ENCODE results near the gene TSPAN15.

The TSPAN15 gene

DNA sequence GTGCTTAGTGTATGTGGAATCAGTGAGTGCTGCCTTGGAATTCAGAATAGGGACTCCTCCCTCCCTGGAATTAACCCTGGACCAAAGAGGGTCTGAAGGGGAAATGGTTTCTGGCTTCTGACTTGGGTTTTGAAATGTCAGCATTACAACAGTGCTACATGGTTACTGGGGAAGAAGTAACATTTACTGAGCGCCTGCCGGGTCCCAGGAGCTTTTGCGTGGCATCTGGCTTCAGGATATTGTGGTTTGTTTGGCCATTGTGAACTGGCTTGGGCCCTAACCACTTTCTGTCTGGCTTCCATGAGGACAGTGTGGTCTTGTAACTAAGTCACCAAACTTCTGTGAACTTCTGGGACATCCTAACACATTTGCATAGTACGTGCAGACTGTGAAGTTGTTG, 21.3 kb downstream of the TSPAN15 start (continued):
- TF ChIP-seq, protein P1, sequence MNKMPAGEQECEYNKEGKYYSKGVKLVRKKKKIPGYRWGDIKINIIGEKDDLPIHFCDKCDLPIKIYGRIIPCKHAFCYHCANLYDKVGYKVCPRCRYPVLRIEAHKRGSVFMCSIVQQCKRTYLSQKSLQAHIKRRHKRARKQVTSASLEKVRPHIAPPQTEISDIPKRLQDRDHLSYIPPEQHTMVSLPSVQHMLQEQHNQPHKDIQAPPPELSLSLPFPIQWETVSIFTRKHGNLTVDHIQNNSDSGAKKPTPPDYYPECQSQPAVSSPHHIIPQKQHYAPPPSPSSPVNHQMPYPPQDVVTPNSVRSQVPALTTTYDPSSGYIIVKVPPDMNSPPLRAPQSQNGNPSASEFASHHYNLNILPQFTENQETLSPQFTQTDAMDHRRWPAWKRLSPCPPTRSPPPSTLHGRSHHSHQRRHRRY (tag by site-specific recombination; IDR thresholded peaks at IDR 0.05): no peak
- TF ChIP-seq ZNF426 (tag by site-specific recombination; IDR thresholded peaks at IDR 0.05): no peak
- TF ChIP-seq, protein P2, sequence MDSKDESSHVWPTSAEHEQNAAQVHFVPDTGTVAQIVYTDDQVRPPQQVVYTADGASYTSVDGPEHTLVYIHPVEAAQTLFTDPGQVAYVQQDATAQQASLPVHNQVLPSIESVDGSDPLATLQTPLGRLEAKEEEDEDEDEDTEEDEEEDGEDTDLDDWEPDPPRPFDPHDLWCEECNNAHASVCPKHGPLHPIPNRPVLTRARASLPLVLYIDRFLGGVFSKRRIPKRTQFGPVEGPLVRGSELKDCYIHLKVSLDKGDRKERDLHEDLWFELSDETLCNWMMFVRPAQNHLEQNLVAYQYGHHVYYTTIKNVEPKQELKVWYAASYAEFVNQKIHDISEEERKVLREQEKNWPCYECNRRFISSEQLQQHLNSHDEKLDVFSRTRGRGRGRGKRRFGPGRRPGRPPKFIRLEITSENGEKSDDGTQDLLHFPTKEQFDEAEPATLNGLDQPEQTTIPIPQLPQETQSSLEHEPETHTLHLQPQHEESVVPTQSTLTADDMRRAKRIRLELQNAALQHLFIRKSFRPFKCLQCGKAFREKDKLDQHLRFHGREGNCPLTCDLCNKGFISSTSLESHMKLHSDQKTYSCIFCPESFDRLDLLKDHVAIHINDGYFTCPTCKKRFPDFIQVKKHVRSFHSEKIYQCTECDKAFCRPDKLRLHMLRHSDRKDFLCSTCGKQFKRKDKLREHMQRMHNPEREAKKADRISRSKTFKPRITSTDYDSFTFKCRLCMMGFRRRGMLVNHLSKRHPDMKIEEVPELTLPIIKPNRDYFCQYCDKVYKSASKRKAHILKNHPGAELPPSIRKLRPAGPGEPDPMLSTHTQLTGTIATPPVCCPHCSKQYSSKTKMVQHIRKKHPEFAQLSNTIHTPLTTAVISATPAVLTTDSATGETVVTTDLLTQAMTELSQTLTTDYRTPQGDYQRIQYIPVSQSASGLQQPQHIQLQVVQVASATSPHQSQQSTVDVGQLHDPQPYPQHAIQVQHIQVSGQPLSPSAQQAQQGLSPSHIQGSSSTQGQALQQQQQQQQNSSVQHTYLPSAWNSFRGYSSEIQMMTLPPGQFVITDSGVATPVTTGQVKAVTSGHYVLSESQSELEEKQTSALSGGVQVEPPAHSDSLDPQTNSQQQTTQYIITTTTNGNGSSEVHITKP (tag by site-specific recombination; IDR thresholded peaks at IDR 0.05): no peak
- TF ChIP-seq ZNF843 (tag by site-specific recombination; IDR thresholded peaks at IDR 0.05): no peak
- TF ChIP-seq ZNF549 (tag by site-specific recombination; IDR thresholded peaks at IDR 0.05): no peak
- TF ChIP-seq ZNF561 (tag by site-specific recombination; IDR thresholded peaks at IDR 0.05; ENCODE audit: borderline replicate concordance): no peak
- TF ChIP-seq BCL11A (tag by site-specific recombination; IDR thresholded peaks at IDR 0.05; ENCODE audit: low read depth): no peak

DNA sequence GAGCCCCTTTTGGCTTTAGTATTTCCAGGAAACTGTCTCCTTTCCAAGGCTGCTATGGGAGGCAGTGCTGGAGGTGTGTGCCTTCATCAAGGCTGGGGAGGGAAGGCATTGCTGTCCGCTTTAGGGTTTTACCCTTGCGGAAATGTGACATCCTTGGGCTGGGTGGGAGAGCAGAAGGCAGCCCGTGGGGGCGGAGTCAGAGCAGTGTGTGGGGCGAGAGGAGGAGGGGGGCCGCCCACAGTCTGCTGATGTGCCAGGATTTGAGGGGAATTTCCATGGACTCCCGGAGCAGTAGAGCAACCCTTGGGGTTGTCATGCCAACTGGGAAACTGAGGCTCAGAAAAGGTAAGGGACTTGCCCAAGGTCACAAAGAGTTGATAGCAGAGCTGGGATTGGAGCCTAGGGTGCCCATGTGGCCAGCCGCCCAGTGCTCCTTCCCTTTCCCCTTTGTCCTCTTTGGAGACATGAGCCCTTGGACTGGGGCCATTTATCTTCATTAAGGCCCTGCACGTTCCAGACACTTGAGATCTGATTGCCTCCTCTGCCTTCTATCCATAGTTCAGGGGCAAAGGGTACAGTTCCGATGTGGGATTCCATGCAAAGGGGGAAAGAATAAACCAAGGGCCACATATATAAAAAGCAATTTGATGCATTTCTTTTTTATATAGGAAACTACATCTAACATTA, 22.2 kb downstream of the TSPAN15 start:
- peak; percentile 69 for TF ChIP-seq EGR2 (tag by site-specific recombination; IDR thresholded peaks at IDR 0.05; ENCODE audit: low read depth)
- TF ChIP-seq, protein P3, sequence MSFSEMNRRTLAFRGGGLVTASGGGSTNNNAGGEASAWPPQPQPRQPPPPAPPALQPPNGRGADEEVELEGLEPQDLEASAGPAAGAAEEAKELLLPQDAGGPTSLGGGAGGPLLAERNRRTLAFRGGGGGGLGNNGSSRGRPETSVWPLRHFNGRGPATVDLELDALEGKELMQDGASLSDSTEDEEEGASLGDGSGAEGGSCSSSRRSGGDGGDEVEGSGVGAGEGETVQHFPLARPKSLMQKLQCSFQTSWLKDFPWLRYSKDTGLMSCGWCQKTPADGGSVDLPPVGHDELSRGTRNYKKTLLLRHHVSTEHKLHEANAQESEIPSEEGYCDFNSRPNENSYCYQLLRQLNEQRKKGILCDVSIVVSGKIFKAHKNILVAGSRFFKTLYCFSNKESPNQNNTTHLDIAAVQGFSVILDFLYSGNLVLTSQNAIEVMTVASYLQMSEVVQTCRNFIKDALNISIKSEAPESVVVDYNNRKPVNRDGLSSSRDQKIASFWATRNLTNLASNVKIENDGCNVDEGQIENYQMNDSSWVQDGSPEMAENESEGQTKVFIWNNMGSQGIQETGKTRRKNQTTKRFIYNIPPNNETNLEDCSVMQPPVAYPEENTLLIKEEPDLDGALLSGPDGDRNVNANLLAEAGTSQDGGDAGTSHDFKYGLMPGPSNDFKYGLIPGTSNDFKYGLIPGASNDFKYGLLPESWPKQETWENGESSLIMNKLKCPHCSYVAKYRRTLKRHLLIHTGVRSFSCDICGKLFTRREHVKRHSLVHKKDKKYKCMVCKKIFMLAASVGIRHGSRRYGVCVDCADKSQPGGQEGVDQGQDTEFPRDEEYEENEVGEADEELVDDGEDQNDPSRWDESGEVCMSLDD (tag by site-specific recombination; IDR thresholded peaks at IDR 0.05): no peak
- TF ChIP-seq ZFHX2 (tag by site-specific recombination; conservative IDR thresholded peaks at IDR 0.05): peak; percentile 72
- ChIA-PET CTCF (no interaction called here), POLR2A (no interaction called here)
- H3K4me1 ChIP-seq (ENCODE audit: control insufficient read depth, insufficient read depth, low read length): no peaks in the 10 kb centered on the region
- H3K27ac ChIP-seq (ENCODE audit: extremely low read depth, low read depth, low read length): no peak overlapping the region
- H3K36me3 ChIP-seq (ENCODE audit: control insufficient read depth in 2 of 2, insufficient read depth in 1 of 2, low read length in 2 of 2): no peaks in the 10 kb centered on the region
- H3K9me3 ChIP-seq (ENCODE audit: control insufficient read depth, insufficient read depth, low read depth, low read length): no peaks in the 10 kb centered on the region
- H3K4me3 ChIP-seq (ENCODE audit: low read depth, low read length): no peak overlapping the region

DNA sequence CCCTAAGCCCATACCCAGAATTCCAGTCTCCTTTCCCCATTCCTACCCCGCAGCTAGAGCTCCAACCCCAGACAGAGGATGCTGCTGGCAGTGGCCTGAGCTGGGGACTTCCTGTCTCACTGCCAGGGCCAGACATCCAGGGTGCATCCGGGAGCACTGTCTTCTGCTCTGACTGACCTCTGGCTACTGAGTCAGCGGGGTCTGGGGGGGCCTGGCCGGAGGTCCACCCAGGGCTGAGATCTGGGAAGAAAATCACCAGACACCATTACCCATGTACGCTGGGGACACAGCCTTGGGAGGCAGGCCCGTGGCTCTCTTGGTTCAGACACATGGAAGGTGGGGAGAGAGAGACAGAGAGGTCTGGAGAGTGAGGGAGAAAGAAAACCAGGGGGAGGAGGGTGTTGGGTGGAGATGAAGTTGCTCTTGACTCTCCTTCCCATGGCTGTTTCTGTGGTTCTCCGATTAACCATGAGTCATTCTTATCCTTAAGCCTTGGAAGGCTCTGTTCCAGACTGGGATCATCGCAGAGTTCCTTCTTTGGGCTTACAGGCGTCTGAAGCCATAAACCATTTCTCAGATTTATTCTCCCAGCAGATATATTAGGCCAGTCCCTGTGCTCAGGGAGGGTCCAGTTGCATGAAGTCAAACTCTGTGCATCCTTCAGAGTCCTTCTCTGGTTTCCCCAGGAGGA, 23.6 kb downstream of the TSPAN15 start:
- CTCF ChIA-PET: no interaction called here

More for the DNA sequence above, 23.6 kb downstream of the TSPAN15 start:
- Histone ChIP-seq H3K4me3 (ENCODE audit: low read depth, low read length) (no peak overlapping the region), H3K4me1 (ENCODE audit: control insufficient read depth, insufficient read depth, low read length) (no peaks in the 10 kb centered on the region), H3K36me3 (ENCODE audit: control insufficient read depth in 2 of 2, insufficient read depth in 1 of 2, low read length in 2 of 2) (no peaks in the 10 kb centered on the region), H3K27ac (ENCODE audit: extremely low read depth, low read depth, low read length) (no peak overlapping the region), H3K9me3 (ENCODE audit: control insufficient read depth, insufficient read depth, low read depth, low read length) (no peaks in the 10 kb centered on the region)
- POLR2A ChIA-PET: no interaction called here
- TF ChIP-seq ZNF473 (tag by site-specific recombination; IDR thresholded peaks at IDR 0.05) (no peak), ZBTB17 (tag by site-specific recombination; IDR thresholded peaks at IDR 0.05) (0 out of 2 replicates have a peak, but pooled peaks have one; percentile 31)
